Uterus (tissue), 2 donors: ENCODE measurements around the gene EPHA6.

Experiments
- CTCF ChIP-seq, 4 experiments: fragments of 200-600 bp in 2 of 4; fragments of 450-650 bp in 2 of 4; sonication (generic) in 2 of 4; IDR thresholded peaks; one replicate each; pipeline ENCODE4 v1.5.1; 2016 to 2019; ENCODE audit warnings: antibody characterized with exemption in 4 of 4, mild to moderate bottlenecking in 2 of 4, moderate library complexity in 1 of 4
- POLR2A ChIP-seq, 2 donors: fragments of 450-650 bp; IDR thresholded peaks; one replicate each; pipeline ENCODE4 v1.6.1; 2016; ENCODE audit warnings: antibody characterized with exemption in 2 of 2, mild to moderate bottlenecking in 1 of 2, moderate library complexity in 1 of 2

- no peak for TF ChIP-seq POLR2A (IDR thresholded peaks at IDR 0.05)
- TF ChIP-seq CTCF (IDR thresholded peaks at IDR 0.05): no peak
Observed at GRCh38 chr3:97692831-97693230, 878.4 kb downstream of the EPHA6 start.
